ES-I3 (cell line): Measurements from ENCODE around the gene VAPA.

Experiments
- H3K36me3 ChIP-seq: 2 replicates; pipeline ENCODE4 v1.6.1; 2013; ENCODE audit warnings: mild to moderate bottlenecking, low read length, control low read depth, moderate library complexity; ENCODE audit not compliant: insufficient read depth
- H3K4me1 ChIP-seq: 2 replicates; pipeline ENCODE4 v1.6.1; 2013; ENCODE audit warnings: mild to moderate bottlenecking, control low read depth, low read length; ENCODE audit not compliant: insufficient read depth
- H3K9ac ChIP-seq: 2 replicates; pipeline ENCODE4 v1.6.1; 2013; ENCODE audit warnings: low read depth, mild to moderate bottlenecking, low read length, moderate library complexity
- H3K9me3 ChIP-seq: 2 replicates; pipeline ENCODE4 v1.6.1; 2013; ENCODE audit warnings: mild to moderate bottlenecking, low read length, moderate library complexity; ENCODE audit not compliant: control insufficient read depth, insufficient read depth

Gene VAPA

GRCh38 chr18:9993521-9994025 lies 79.8 kb downstream of the VAPA start:
- no peak overlapping the region for H3K9ac ChIP-seq
- no peaks in the 10 kb centered on the region for H3K36me3 ChIP-seq
- H3K9me3 ChIP-seq: peaks cover 3% of the 10 kb centered on the region
- H3K4me1 ChIP-seq: no peaks in the 10 kb centered on the region

- Histone ChIP-seq H3K9me3 (peaks cover 3% of the 10 kb centered on the region), H3K9ac (no peak overlapping the region), H3K36me3 (no peaks in the 10 kb centered on the region), H3K4me1 (no peaks in the 10 kb centered on the region)
These were observed 80.3 kb downstream of the VAPA start for GRCh38 chr18:9994026-9994570.

GRCh38 chr18:9994701-9995235 lies 81.0 kb downstream of the VAPA start:
- H3K4me1 ChIP-seq: no peaks in the 10 kb centered on the region
- peaks cover 3% of the 10 kb centered on the region for H3K9me3 ChIP-seq
- H3K36me3 ChIP-seq: no peaks in the 10 kb centered on the region
- no peak overlapping the region for H3K9ac ChIP-seq

GRCh38 chr18:9995631-9996030 lies 81.8 kb downstream of the VAPA start:
- Histone ChIP-seq H3K9me3 (peaks cover 3% of the 10 kb centered on the region), H3K9ac (no peak overlapping the region), H3K36me3 (no peaks in the 10 kb centered on the region), H3K4me1 (no peaks in the 10 kb centered on the region)

GRCh38 chr18:9996094-9996493 lies 82.3 kb downstream of the VAPA start:
- Histone ChIP-seq H3K9ac (no peak overlapping the region), H3K4me1 (no peaks in the 10 kb centered on the region), H3K36me3 (no peaks in the 10 kb centered on the region), H3K9me3 (peaks cover 3% of the 10 kb centered on the region)

- Histone ChIP-seq H3K36me3 (no peaks in the 10 kb centered on the region), H3K9ac (no peak overlapping the region), H3K9me3 (peaks cover 3% of the 10 kb centered on the region), H3K4me1 (no peaks in the 10 kb centered on the region)
These were observed 83.9 kb downstream of the VAPA start for GRCh38 chr18:9997711-9998110.

GRCh38 chr18:9998330-9998729 lies 84.5 kb downstream of the VAPA start:
- H3K9ac ChIP-seq: no peak overlapping the region

GRCh38 chr18:10002280-10002679 lies 88.5 kb downstream of the VAPA start:
- H3K36me3 ChIP-seq: no peaks in the 10 kb centered on the region
- peaks cover 3% of the 10 kb centered on the region; the same call in 1 of the 2 replicates for H3K9me3 ChIP-seq
- no peaks in the 10 kb centered on the region for H3K4me1 ChIP-seq
- H3K9ac ChIP-seq: no peak overlapping the region

More at GRCh38 chr18:9998330-9998729, 84.5 kb downstream of the VAPA start:
- Histone ChIP-seq H3K4me1 (no peaks in the 10 kb centered on the region), H3K36me3 (no peaks in the 10 kb centered on the region), H3K9me3 (peaks cover 3% of the 10 kb centered on the region)

GRCh38 chr18:10003281-10003680 lies 89.5 kb downstream of the VAPA start:
- H3K4me1 ChIP-seq: no peaks in the 10 kb centered on the region
- H3K9me3 ChIP-seq: no peaks in the 10 kb centered on the region; the same call in 1 of the 2 replicates
- no peaks in the 10 kb centered on the region for H3K36me3 ChIP-seq
- no peak overlapping the region for H3K9ac ChIP-seq

- no peaks in the 10 kb centered on the region for H3K36me3 ChIP-seq
These were observed 90.0 kb downstream of the VAPA start for GRCh38 chr18:10003866-10004265.

GRCh38 chr18:10006311-10006893 lies 92.6 kb downstream of the VAPA start:
- H3K9me3 ChIP-seq: no peaks in the 10 kb centered on the region

More at GRCh38 chr18:10003866-10004265, 90.0 kb downstream of the VAPA start:
- Histone ChIP-seq H3K9me3 (no peaks in the 10 kb centered on the region), H3K4me1 (no peaks in the 10 kb centered on the region), H3K9ac (no peak overlapping the region)

GRCh38 chr18:10008006-10008647 lies 94.3 kb downstream of the VAPA start:
- no peak overlapping the region for H3K9ac ChIP-seq
- H3K4me1 ChIP-seq: no peaks in the 10 kb centered on the region
- no peaks in the 10 kb centered on the region for H3K36me3 ChIP-seq
- H3K9me3 ChIP-seq: no peaks in the 10 kb centered on the region

More at GRCh38 chr18:10006311-10006893, 92.6 kb downstream of the VAPA start:
- H3K9ac ChIP-seq: no peak overlapping the region
- no peaks in the 10 kb centered on the region for H3K4me1 ChIP-seq
- H3K36me3 ChIP-seq: no peaks in the 10 kb centered on the region
